H9 (cell line): Measurements from ENCODE around the gene EPHA2. TPM values are rescaled to one million over a fixed set of nuclear protein-coding genes. Genes with fewer than 3 reads are reported as not detected.

Experiments used
- DNase-seq: peaks from one replicate; pipeline ENCODE4 v3.0.0-alpha.2; 2017
- H2AFZ ChIP-seq: one replicate; pipeline ENCODE4 v1.6.1; 2013; ENCODE audit warnings: mild to moderate bottlenecking, low read length, control low read depth, moderate library complexity
- H2AK5ac ChIP-seq: 2 replicates; pipeline ENCODE4 v1.6.1; 2013; ENCODE audit warnings: low read length, control low read depth, mixed read lengths; ENCODE audit not compliant: insufficient read length
- H2BK120ac ChIP-seq: one replicate; pipeline ENCODE4 v1.6.1; 2013; ENCODE audit warnings: low read depth, mild to moderate bottlenecking, low read length, control low read depth, inconsistent platforms; ENCODE audit not compliant: poor library complexity, severe bottlenecking
- H2BK12ac ChIP-seq: 2 replicates; pipeline ENCODE4 v1.6.1; 2013; ENCODE audit warnings: low read length, control low read depth, mixed read lengths, low read depth; ENCODE audit not compliant: insufficient read length
- H2BK15ac ChIP-seq: 2 replicates; pipeline ENCODE4 v1.6.1; 2013; ENCODE audit warnings: low read depth, low read length, control low read depth
- H2BK20ac ChIP-seq: one replicate; pipeline ENCODE4 v1.6.1; 2013; ENCODE audit warnings: low read depth, mild to moderate bottlenecking, low read length, control low read depth, inconsistent platforms; ENCODE audit not compliant: poor library complexity, severe bottlenecking
- H2BK5ac ChIP-seq: 2 replicates; pipeline ENCODE4 v1.6.1; 2013; ENCODE audit warnings: low read length, control low read depth, mixed read lengths; ENCODE audit not compliant: insufficient read length
- H3K14ac ChIP-seq: 2 replicates; pipeline ENCODE4 v1.6.1; 2013; ENCODE audit warnings: low read length, control low read depth; ENCODE audit not compliant: insufficient read depth
- H3K18ac ChIP-seq: 2 replicates; pipeline ENCODE4 v1.6.1; 2013; ENCODE audit warnings: low read depth, mild to moderate bottlenecking, mixed read lengths, low read length, control low read depth; ENCODE audit not compliant: insufficient read length
- H3K23ac ChIP-seq: 2 replicates; pipeline ENCODE4 v1.6.1; 2013; ENCODE audit warnings: low read length, control low read depth, mixed read lengths, low read depth; ENCODE audit not compliant: insufficient read length
- H3K23me2 ChIP-seq: 2 replicates; pipeline ENCODE4 v1.6.1; 2013; ENCODE audit warnings: low read depth, mild to moderate bottlenecking, mixed read lengths, low read length, control low read depth; ENCODE audit not compliant: insufficient read length, poor library complexity, severe bottlenecking
- H3K27ac ChIP-seq: 2 replicates; pipeline ENCODE4 v1.5.1; 2013; ENCODE audit warnings: low read length, control low read depth, mixed read lengths, low read depth; ENCODE audit not compliant: insufficient read length
- H3K27me3 ChIP-seq: 2 replicates; pipeline ENCODE4 v1.6.1; 2013; ENCODE audit warnings: low read length, control low read depth, inconsistent platforms; ENCODE audit not compliant: insufficient read depth
- H3K4ac ChIP-seq: 2 replicates; pipeline ENCODE4 v1.6.1; 2013; ENCODE audit warnings: low read depth, mild to moderate bottlenecking, control low read depth, inconsistent platforms, low read length, moderate library complexity
- H3K4me1 ChIP-seq: 2 replicates; pipeline ENCODE4 v1.6.1; 2013; ENCODE audit warnings: low read length, control low read depth, inconsistent platforms; ENCODE audit not compliant: insufficient read depth
- H3K4me2 ChIP-seq: 2 replicates; pipeline ENCODE4 v1.6.1; 2013; ENCODE audit warnings: low read length, control low read depth, mixed read lengths; ENCODE audit not compliant: insufficient read length, insufficient read depth
- H3K56ac ChIP-seq: 2 replicates; pipeline ENCODE4 v1.6.1; 2013; ENCODE audit warnings: low read depth, mild to moderate bottlenecking, mixed read lengths, low read length, control low read depth; ENCODE audit not compliant: insufficient read length
- H3K79me1 ChIP-seq: 2 replicates; pipeline ENCODE4 v1.6.1; 2013; ENCODE audit warnings: low read depth, mild to moderate bottlenecking, moderate library complexity, low read length, control low read depth, inconsistent platforms; ENCODE audit not compliant: insufficient read depth, poor library complexity, severe bottlenecking
- H3K79me2 ChIP-seq: 2 replicates; pipeline ENCODE4 v1.6.1; 2013; ENCODE audit warnings: low read length, control low read depth, inconsistent platforms; ENCODE audit not compliant: insufficient read depth
- H3K9ac ChIP-seq: 2 replicates; pipeline ENCODE4 v1.6.1; 2013; ENCODE audit warnings: low read length, control low read depth, mixed read lengths; ENCODE audit not compliant: insufficient read length; ENCODE audit errors: extremely low read depth
- H3K9me3 ChIP-seq: one replicate; pipeline ENCODE4 v1.6.1; 2013; ENCODE audit warnings: low read depth, low read length, inconsistent platforms; ENCODE audit not compliant: control insufficient read depth
- H3T11ph ChIP-seq: one replicate; pipeline ENCODE4 v1.6.1; 2013; ENCODE audit warnings: mild to moderate bottlenecking, low read length, control low read depth, inconsistent platforms
- H4K20me1 ChIP-seq: one replicate; pipeline ENCODE4 v1.6.1; 2013; ENCODE audit not compliant: control insufficient read depth, insufficient read length, insufficient read depth
- H4K5ac ChIP-seq: 2 replicates; pipeline ENCODE4 v1.6.1; 2013; ENCODE audit warnings: low read depth, mild to moderate bottlenecking, mixed read lengths, low read length, control low read depth; ENCODE audit not compliant: insufficient read length
- H4K8ac ChIP-seq: replicated peaks from 2 replicates; pipeline ENCODE4 v1.6.1; 2013; ENCODE audit warnings: low read length, control low read depth, mixed read lengths, low read depth; ENCODE audit not compliant: insufficient read length
- H4K91ac ChIP-seq: 2 replicates; pipeline ENCODE4 v1.6.1; 2013; ENCODE audit warnings: low read depth, mild to moderate bottlenecking, moderate library complexity, mixed read lengths, low read length, control low read depth; ENCODE audit not compliant: insufficient read length
- H3K27ac Mint-ChIP-seq, 3 experiments: 2 replicates in 2 of 3; 3 replicates in 1 of 3; pipeline ENCODE4 v1.8.0; 2020 to 2021; ENCODE audit warnings: mixed read lengths in 3 of 3, mild to moderate bottlenecking in 1 of 3, moderate library complexity in 1 of 3
- H3K27me3 Mint-ChIP-seq: 2 replicates; pipeline ENCODE4 v1.8.0; 2021; ENCODE audit warnings: low read depth, mild to moderate bottlenecking, moderate library complexity, mixed read lengths
- H3K36me3 Mint-ChIP-seq, 3 experiments: 2 replicates in 2 of 3; 3 replicates in 1 of 3; pipeline ENCODE4 v1.8.0; 2020 to 2021; ENCODE audit warnings: low read depth in 3 of 3, mixed read lengths in 3 of 3; ENCODE audit not compliant: insufficient read depth in 1 of 3
- H3K4me1 Mint-ChIP-seq, 2 experiments: 2 replicates each; pipeline ENCODE4 v1.8.0; 2020; ENCODE audit warnings: mixed read lengths in 2 of 2
- H3K4me3 Mint-ChIP-seq, 2 experiments: 2 replicates in 1 of 2; 3 replicates in 1 of 2; pipeline ENCODE4 v1.8.0; 2020 to 2021; ENCODE audit warnings: mild to moderate bottlenecking in 2 of 2, mixed read lengths in 2 of 2, moderate library complexity in 1 of 2
- H3K9me3 Mint-ChIP-seq, 2 experiments: 2 replicates in 1 of 2; 3 replicates in 1 of 2; pipeline ENCODE4 v1.8.0; 2020; ENCODE audit warnings: mild to moderate bottlenecking in 2 of 2, mixed read lengths in 2 of 2, moderate library complexity in 1 of 2
- CTCF ChIP-seq: fragments of 200-600 bp; sonication (generic); conservative IDR thresholded peaks from 3 replicates; pipeline ENCODE4 v1.8.0; 2021; ENCODE audit warnings: antibody characterized with exemption, mild to moderate bottlenecking
- WGBS: extraction: QIAGEN DNeasy Blood & Tissue Kit; methylation state at CpG from one replicate; pipeline ENCODE4 v1.1.7; 2013; ENCODE audit warnings: missing lambda C conversion rate, low lambda C conversion rate, mixed read lengths; ENCODE audit not compliant: insufficient read length; ENCODE audit errors: extremely low coverage; 5-methylcytosine and 5-hydroxymethylcytosine counted together
- total RNA-seq: library from RNA; stranded (reverse); gene quantifications from 2 replicates; pipeline ENCODE4 v1.2.1, GENCODE V29; 2021

Gene EPHA2
- total RNA-seq, 1 experiment from 2014 or later: 33.1 TPM

- H3K4me3 Mint-ChIP-seq: no peak overlapping the region; a peak in 1 of 5 replicates
- H3K56ac ChIP-seq: no peak overlapping the region
- H3K27me3 ChIP-seq: no peaks in the 10 kb centered on the region
- TF ChIP-seq CTCF: no peak
- H4K20me1 ChIP-seq: no peaks in the 10 kb centered on the region
- no peaks in the 10 kb centered on the region for H3K79me2 ChIP-seq
- H3K36me3 Mint-ChIP-seq: no peaks in the 10 kb centered on the region
- H4K8ac ChIP-seq: no peak overlapping the region
- H3K4me1 ChIP-seq: peaks cover 8% of the 10 kb centered on the region; the same call in 1 of the 2 replicates
- H3K4ac ChIP-seq: no peak overlapping the region
- H3K18ac ChIP-seq: no peak overlapping the region
- H2BK20ac ChIP-seq: no peak overlapping the region
- H3K79me1 ChIP-seq: no peaks in the 10 kb centered on the region
- H2BK12ac ChIP-seq: no peak overlapping the region
- no peak overlapping the region for H3T11ph ChIP-seq
- WGBS: no CpG with 5 or more reads among the region's 15 CpGs
- H3K27me3 Mint-ChIP-seq: peaks cover 1% of the 10 kb centered on the region; the same call in 1 of the 2 replicates
- no peak overlapping the region for H2BK15ac ChIP-seq
- no peak overlapping the region for H2BK120ac ChIP-seq
- no peak overlapping the region for H4K91ac ChIP-seq
- no peak overlapping the region for H3K4me2 ChIP-seq
- H4K5ac ChIP-seq: no peak overlapping the region
- H3K4me1 Mint-ChIP-seq: peaks cover 19 to 33% of the 10 kb centered on the region in 2 experiments
- DNase-seq: no peak
- H2AFZ ChIP-seq: no peak overlapping the region
- no peaks in the 10 kb centered on the region for H3K9me3 Mint-ChIP-seq
- no peaks in the 10 kb centered on the region for H3K9me3 ChIP-seq
- H2BK5ac ChIP-seq: no peak overlapping the region
- no peak overlapping the region for H3K23ac ChIP-seq
- no peaks in the 10 kb centered on the region for H3K23me2 ChIP-seq
- no peak overlapping the region for H3K14ac ChIP-seq
- H3K27ac ChIP-seq: no peak overlapping the region
- H2AK5ac ChIP-seq: no peak overlapping the region
- H3K27ac Mint-ChIP-seq: no peak overlapping the region
- no peak overlapping the region for H3K9ac ChIP-seq
Measured at GRCh38 chr1:16172218-16172830, 16.5 kb upstream of the EPHA2 start.
